ENCODE measurements around the gene PLEKHG3.

GRCh38 chr14:64763801-64764621 is 59.8 kb downstream of the PLEKHG3 start:
- TF ChIP-seq, protein P1, sequence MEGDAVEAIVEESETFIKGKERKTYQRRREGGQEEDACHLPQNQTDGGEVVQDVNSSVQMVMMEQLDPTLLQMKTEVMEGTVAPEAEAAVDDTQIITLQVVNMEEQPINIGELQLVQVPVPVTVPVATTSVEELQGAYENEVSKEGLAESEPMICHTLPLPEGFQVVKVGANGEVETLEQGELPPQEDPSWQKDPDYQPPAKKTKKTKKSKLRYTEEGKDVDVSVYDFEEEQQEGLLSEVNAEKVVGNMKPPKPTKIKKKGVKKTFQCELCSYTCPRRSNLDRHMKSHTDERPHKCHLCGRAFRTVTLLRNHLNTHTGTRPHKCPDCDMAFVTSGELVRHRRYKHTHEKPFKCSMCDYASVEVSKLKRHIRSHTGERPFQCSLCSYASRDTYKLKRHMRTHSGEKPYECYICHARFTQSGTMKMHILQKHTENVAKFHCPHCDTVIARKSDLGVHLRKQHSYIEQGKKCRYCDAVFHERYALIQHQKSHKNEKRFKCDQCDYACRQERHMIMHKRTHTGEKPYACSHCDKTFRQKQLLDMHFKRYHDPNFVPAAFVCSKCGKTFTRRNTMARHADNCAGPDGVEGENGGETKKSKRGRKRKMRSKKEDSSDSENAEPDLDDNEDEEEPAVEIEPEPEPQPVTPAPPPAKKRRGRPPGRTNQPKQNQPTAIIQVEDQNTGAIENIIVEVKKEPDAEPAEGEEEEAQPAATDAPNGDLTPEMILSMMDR (conservative IDR thresholded peaks at IDR 0.05; ENCODE audit: low read length), result peak; percentile 68
- no peak for TF ChIP-seq EZH2phosphoT487 (IDR thresholded peaks at IDR 0.05; ENCODE audit: borderline replicate concordance)

Data from Loucy (cell line).